Right ventricle myocardium inferior (tissue), 1 donor: ENCODE results near the gene C20orf173. TPM values are rescaled to one million over a fixed set of nuclear protein-coding genes. Genes with fewer than 3 reads are reported as not detected.
"Not testable (repeated sequence)": the region's sequence is repeated elsewhere in the genome, so short reads cannot be mapped to it uniquely, and the experiment has no call there.

Experiments used
- ATAC-seq: fragments of 200-7000 bp; cut with Tn5 transposase; one replicate; pipeline ENCODE4 v1.9.1; 2020; ENCODE audit warnings: mild to moderate bottlenecking, moderate library complexity
- DNase-seq: peaks from one replicate; pipeline ENCODE4 v3.0.0; 2021; ENCODE audit errors: missing footprints
- intact Hi-C: fragments of 100-400 bp; cut with DNase I; formaldehyde crosslinking; loops from one replicate; pipeline ENCODE4 v1.11.0; 2022
- long read RNA-seq: library from polyadenylated mRNA; unstranded; transcript quantifications from one replicate; pipeline ENCODE4 v2.0.0, GENCODE V29; 2021
- total RNA-seq: library from RNA; stranded (reverse); fragmentation: NEBNext Ultra II Directional; extraction: Animal tissue kit (Norgen Biotek cat#: 25700); gene quantifications from one replicate; pipeline ENCODE4 v1.2.1, GENCODE V29; 2021
- donor health status: DM: no; HTN: yes; CAD: no; lungs with severe emphysema.

Gene C20orf173
- not detected for total RNA-seq
- long read RNA-seq: 0 reads

- ATAC-seq: no peak
- no peak for DNase-seq
- intact Hi-C loops: no loop called here
These were observed at the start of gene C20orf173 for GRCh38 chr20:35529552-35529951. TSS of gene C20orf173 (minus strand) at chr20:35529652. CDS start at chr20:35529373, 279 bp downstream.

- intact Hi-C loops: no loop called here
- DNase-seq: no peak
- no peak for ATAC-seq
These were observed 49.7 kb upstream of the C20orf173 start for GRCh38 chr20:35579196-35579595.

- DNase-seq (no peak), ATAC-seq (no peak)
- intact Hi-C loops: no loop called here
These were observed 49.0 kb upstream of the C20orf173 start for GRCh38 chr20:35578469-35578868.

- intact Hi-C loops: no loop called here
- DNase-seq: no peak
- ATAC-seq: no peak
These were observed 47.4 kb upstream of the C20orf173 start for GRCh38 chr20:35576816-35577215.

- intact Hi-C loops: no loop called here
- DNase-seq (no peak), ATAC-seq (no peak)
These were observed 46.5 kb upstream of the C20orf173 start for GRCh38 chr20:35575958-35576357.

GRCh38 chr20:35572838-35573237, 43.4 kb upstream of the C20orf173 start:
- ATAC-seq (no peak), DNase-seq (no peak)
- intact Hi-C loops: no loop called here

- ATAC-seq (no peak), DNase-seq (no peak)
- intact Hi-C loops: no loop called here
These were observed 42.1 kb upstream of the C20orf173 start for GRCh38 chr20:35571555-35571954.

- intact Hi-C loops: no loop called here
- no peak for ATAC-seq
- DNase-seq: no peak
These were observed 39.2 kb upstream of the C20orf173 start for GRCh38 chr20:35568645-35569044.

- no peak for ATAC-seq
- intact Hi-C loops: no loop called here
- no peak for DNase-seq
These were observed 35.5 kb upstream of the C20orf173 start for GRCh38 chr20:35564905-35565304.

- no peak for DNase-seq
- no peak for ATAC-seq
- intact Hi-C loops: no loop called here
These were observed 34.4 kb upstream of the C20orf173 start for GRCh38 chr20:35563834-35564233.

- ATAC-seq (no peak), DNase-seq (no peak)
- intact Hi-C loops: no loop called here
These were observed 33.2 kb upstream of the C20orf173 start for GRCh38 chr20:35562541-35563110.

GRCh38 chr20:35561671-35562070, 32.2 kb upstream of the C20orf173 start:
- intact Hi-C loops: no loop called here

GRCh38 chr20:35561268-35561667, 31.8 kb upstream of the C20orf173 start:
- ATAC-seq: peak; percentile 56
- no peak for DNase-seq
- intact Hi-C loops: no loop called here

More at GRCh38 chr20:35561671-35562070, 32.2 kb upstream of the C20orf173 start:
- no peak for DNase-seq
- no peak for ATAC-seq

- DNase-seq: no peak
- intact Hi-C loops: no loop called here
- no peak for ATAC-seq
These were observed 31.1 kb upstream of the C20orf173 start for GRCh38 chr20:35560541-35560940.

GRCh38 chr20:35560105-35560511, 30.7 kb upstream of the C20orf173 start:
- no peak for ATAC-seq
- intact Hi-C loops: no loop called here
- DNase-seq: no peak

GRCh38 chr20:35559042-35559693, 29.7 kb upstream of the C20orf173 start:
- intact Hi-C loops: no loop called here
- no peak for ATAC-seq
- no peak for DNase-seq

- DNase-seq: no peak
- no peak for ATAC-seq
- intact Hi-C loops: no loop called here
These were observed 29.0 kb upstream of the C20orf173 start for GRCh38 chr20:35558451-35558850.

- intact Hi-C loops: no loop called here
- DNase-seq (no peak), ATAC-seq (no peak)
These were observed 27.4 kb upstream of the C20orf173 start for GRCh38 chr20:35556871-35557270.

GRCh38 chr20:35555951-35556645, 26.6 kb upstream of the C20orf173 start:
- ATAC-seq (no peak), DNase-seq (no peak)
- intact Hi-C loops: no loop called here

GRCh38 chr20:35555461-35555860, 26.0 kb upstream of the C20orf173 start:
- DNase-seq, intact Hi-C loops, ATAC-seq: not testable (repeated sequence)
